ENCODE results near the gene TBCD.

The TBCD gene

DNA sequence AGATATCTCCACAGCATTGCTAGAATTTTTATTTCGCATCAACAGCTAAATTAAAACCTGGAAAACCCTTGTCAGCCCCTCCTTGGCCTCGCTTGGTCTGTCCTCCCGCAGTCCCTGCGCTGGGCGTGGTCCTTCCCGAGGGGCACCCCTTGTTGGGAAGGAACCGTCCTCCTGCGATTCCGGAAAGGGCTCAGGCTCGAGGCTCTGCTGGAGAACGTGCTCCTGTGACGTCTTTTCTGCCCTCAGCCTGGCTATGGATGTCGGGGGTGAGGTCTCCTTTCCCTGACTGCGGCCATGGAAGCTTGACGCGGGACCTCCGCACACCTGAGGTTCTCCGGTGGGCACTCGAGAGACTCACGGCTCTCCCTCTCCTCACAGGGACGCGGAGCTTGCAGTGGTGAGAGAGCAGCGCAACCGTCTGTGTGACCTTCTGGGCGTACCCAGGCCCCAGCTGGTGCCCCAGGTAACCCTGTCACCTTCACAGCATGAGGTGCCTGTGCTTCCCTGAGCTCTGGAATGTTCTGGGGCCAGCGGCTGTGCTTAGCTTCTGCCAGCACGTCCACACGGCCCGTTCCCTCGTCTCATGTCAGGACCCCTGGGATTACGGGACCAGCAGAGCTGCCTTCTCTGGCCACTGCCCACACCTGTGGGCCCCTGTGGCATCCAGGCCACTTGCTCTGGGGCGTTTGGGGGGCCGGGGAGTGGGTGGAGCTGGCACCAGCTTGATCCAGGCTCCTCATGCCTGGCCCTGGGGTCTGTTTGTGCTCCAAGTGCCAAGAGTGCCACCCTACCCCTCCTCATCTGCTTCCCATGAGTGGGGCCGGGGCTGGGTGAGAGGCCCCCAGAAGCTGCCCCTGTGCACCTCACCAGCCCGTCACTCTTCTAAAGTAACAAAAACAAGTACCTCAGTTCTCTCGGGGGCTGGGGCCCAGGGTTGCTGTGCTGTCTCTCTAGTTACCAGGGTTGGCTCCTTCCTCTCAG lies 189.4 kb downstream of the TBCD start:
- Histone ChIP-seq H3K27ac (ENCODE audit: low read depth, low read length) (no peak overlapping the region), H3K9ac (ENCODE audit: low read depth, low read length) (no peak overlapping the region), H3K36me3 (ENCODE audit: control insufficient read depth, insufficient read depth, low read length) (peaks cover 84% of the 10 kb centered on the region), H3K27me3 (ENCODE audit: control insufficient read depth, insufficient read depth, low read length) (no peaks in the 10 kb centered on the region), H3K4me1 (ENCODE audit: control insufficient read depth, insufficient read depth, low read length) (no peaks in the 10 kb centered on the region), H3K4me3 (ENCODE audit: low read depth, low read length) (no peak overlapping the region), H3K9me3 (ENCODE audit: control insufficient read depth, insufficient read depth, low read length) (peaks cover 40% of the 10 kb centered on the region)

DNA sequence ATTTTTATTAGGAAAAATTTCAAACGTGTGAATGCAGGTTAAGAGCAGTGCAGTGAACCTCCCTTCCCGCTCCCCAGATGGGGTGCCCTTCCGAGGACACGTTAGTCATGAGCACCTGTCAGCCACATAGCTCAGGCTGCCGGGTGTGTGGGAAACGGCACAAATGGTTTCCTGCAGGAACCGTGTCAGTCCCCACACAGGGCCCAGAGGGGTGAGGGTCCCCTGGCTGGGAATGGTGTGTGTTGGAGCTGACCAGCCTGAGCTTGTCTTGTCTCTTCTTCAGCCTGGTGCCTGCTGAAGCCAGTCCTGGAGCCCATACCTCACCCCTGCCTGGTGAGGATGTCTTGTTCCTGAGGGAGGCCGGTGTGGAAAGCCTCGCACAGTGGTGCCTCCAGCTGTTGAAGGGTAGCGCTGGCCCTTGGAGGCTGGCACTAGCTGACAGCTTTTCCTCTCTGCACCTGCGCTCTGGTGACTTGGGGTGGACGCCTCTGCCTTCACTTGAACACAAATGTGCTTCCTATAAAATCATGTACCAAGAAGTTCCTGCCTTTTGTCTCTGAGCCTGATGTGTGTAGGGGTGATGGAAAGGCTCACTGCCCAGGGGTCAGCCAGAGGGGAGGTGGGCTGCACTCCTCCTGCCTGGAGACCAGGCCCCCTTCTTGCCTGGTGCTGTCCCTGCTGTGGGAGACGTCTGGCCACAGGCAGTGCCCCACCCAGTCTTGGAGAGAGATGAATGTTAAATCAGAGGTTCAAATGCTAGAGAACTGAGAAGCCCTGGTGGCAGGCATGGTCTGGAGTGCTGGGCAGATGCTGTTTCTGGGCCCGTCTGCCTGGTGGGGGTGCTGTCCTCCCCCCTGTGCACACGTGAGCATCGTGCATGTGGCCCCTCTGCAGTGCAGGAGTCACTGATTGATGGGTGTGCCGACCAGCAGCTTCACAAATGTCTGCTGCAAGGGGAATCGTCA lies 190.6 kb downstream of the TBCD start:
- no peaks in the 10 kb centered on the region for H3K27me3 ChIP-seq (ENCODE audit: control insufficient read depth, insufficient read depth, low read length)
- H3K36me3 ChIP-seq (ENCODE audit: control insufficient read depth, insufficient read depth, low read length) = peaks cover 73% of the 10 kb centered on the region
- H3K4me3 ChIP-seq (ENCODE audit: low read depth, low read length) = no peak overlapping the region
- no peak overlapping the region for H3K9ac ChIP-seq (ENCODE audit: low read depth, low read length)
- no peak overlapping the region for H3K27ac ChIP-seq (ENCODE audit: low read depth, low read length)
- H3K4me1 ChIP-seq (ENCODE audit: control insufficient read depth, insufficient read depth, low read length) = no peaks in the 10 kb centered on the region
- peaks cover 50% of the 10 kb centered on the region for H3K9me3 ChIP-seq (ENCODE audit: control insufficient read depth, insufficient read depth, low read length)

DNA sequence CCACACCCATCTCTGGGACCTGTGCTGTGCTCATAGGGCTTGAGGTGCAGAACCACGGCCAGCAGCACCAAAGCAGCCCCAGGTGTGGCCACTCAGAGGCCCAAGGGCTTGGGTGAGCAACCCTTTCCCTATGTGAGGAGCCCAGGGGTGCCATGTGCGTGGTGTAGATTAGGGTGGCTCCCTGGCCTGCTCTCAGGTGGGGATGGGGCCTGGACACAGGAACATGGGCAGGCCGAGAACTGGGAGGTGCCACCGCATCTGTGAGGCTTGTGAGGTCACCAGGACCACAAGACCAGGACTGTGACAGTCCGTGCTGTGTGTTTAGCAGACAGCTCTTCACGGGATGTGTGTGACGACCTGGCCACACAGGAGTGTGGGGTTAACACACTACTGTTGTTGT lies 191.5 kb downstream of the TBCD start:
- no peaks in the 10 kb centered on the region for H3K4me1 ChIP-seq (ENCODE audit: control insufficient read depth, insufficient read depth, low read length)
- no peak overlapping the region for H3K4me3 ChIP-seq (ENCODE audit: low read depth, low read length)
- no peak overlapping the region for H3K9ac ChIP-seq (ENCODE audit: low read depth, low read length)
- H3K27ac ChIP-seq (ENCODE audit: low read depth, low read length) = no peak overlapping the region
- peaks cover 58% of the 10 kb centered on the region for H3K9me3 ChIP-seq (ENCODE audit: control insufficient read depth, insufficient read depth, low read length)
- H3K27me3 ChIP-seq (ENCODE audit: control insufficient read depth, insufficient read depth, low read length) = no peaks in the 10 kb centered on the region
- peaks cover 64% of the 10 kb centered on the region for H3K36me3 ChIP-seq (ENCODE audit: control insufficient read depth, insufficient read depth, low read length)

DNA sequence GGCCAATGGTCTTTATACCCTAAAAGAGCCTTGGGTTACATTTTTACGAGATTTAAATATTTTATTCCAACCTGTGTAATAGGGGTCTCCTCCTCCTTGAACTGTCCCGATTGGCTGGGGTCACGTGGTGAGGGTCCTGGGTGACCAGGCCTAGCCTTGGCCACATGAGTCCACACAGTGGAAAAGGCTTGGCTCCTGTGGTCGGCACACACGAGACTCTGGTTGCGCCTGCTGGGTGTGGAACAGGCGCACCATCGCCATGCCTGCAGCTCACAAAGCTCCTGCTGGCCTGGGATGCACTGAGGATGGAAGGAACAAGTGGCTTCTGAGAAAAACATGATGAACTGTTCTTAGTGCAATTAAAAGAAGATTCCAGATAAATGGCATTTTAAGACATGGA lies 191.9 kb downstream of the TBCD start:
- peaks cover 62% of the 10 kb centered on the region for H3K9me3 ChIP-seq (ENCODE audit: control insufficient read depth, insufficient read depth, low read length)
- no peak overlapping the region for H3K4me3 ChIP-seq (ENCODE audit: low read depth, low read length)
- no peaks in the 10 kb centered on the region for H3K27me3 ChIP-seq (ENCODE audit: control insufficient read depth, insufficient read depth, low read length)
- H3K27ac ChIP-seq (ENCODE audit: low read depth, low read length) = no peak overlapping the region
- H3K4me1 ChIP-seq (ENCODE audit: control insufficient read depth, insufficient read depth, low read length) = no peaks in the 10 kb centered on the region
- H3K36me3 ChIP-seq (ENCODE audit: control insufficient read depth, insufficient read depth, low read length) = peaks cover 60% of the 10 kb centered on the region
- no peak overlapping the region for H3K9ac ChIP-seq (ENCODE audit: low read depth, low read length)

DNA sequence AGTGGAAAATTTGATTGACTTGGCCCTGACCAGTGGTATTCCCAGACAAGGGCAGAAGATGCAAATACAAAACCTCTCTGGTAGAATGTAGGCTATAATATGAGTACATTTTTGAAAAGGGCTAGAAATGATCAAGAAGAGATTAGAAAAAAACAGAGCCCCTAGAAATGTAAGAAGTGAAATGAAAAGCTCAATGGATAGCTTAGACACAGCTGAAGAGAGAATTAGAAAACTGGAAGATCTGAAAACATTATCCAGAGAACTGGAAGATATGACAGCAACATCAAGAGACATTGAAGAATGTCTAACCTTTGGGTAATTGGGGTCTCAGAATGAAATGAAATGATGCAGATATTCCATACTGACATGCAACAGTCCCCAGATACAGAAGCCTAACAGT lies 193.1 kb downstream of the TBCD start:
- H3K4me1 ChIP-seq (ENCODE audit: control insufficient read depth, insufficient read depth, low read length) = no peaks in the 10 kb centered on the region
- H3K27me3 ChIP-seq (ENCODE audit: control insufficient read depth, insufficient read depth, low read length) = no peaks in the 10 kb centered on the region
- no peak overlapping the region for H3K9ac ChIP-seq (ENCODE audit: low read depth, low read length)
- no peak overlapping the region for H3K27ac ChIP-seq (ENCODE audit: low read depth, low read length)
- H3K4me3 ChIP-seq (ENCODE audit: low read depth, low read length) = no peak overlapping the region
- H3K9me3 ChIP-seq (ENCODE audit: control insufficient read depth, insufficient read depth, low read length) = peaks cover 73% of the 10 kb centered on the region
- H3K36me3 ChIP-seq (ENCODE audit: control insufficient read depth, insufficient read depth, low read length) = peaks cover 48% of the 10 kb centered on the region

DNA sequence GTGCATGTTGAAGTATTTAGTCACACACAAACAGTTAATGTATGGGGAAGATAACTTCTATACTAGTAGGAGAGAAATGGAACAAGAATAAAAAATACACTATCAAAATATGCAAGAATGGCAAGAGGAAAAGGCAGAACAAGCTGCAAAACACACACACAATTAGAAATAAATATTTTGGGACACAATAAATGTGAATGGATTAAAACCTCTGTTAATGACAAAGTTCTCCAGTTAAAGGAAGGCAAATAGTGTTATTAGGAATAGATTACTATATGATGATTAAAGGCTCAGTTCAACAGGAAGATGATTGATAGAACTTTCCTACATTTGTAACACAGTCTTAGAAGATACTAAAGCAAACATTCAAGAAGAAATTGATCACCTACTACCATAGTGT lies 194.2 kb downstream of the TBCD start:
- no peak overlapping the region for H3K27ac ChIP-seq (ENCODE audit: low read depth, low read length)
- peaks cover 84% of the 10 kb centered on the region for H3K9me3 ChIP-seq (ENCODE audit: control insufficient read depth, insufficient read depth, low read length)
- H3K4me3 ChIP-seq (ENCODE audit: low read depth, low read length) = no peak overlapping the region
- H3K4me1 ChIP-seq (ENCODE audit: control insufficient read depth, insufficient read depth, low read length) = no peaks in the 10 kb centered on the region
- H3K9ac ChIP-seq (ENCODE audit: low read depth, low read length) = no peak overlapping the region
- no peaks in the 10 kb centered on the region for H3K27me3 ChIP-seq (ENCODE audit: control insufficient read depth, insufficient read depth, low read length)
- peaks cover 39% of the 10 kb centered on the region for H3K36me3 ChIP-seq (ENCODE audit: control insufficient read depth, insufficient read depth, low read length)

DNA sequence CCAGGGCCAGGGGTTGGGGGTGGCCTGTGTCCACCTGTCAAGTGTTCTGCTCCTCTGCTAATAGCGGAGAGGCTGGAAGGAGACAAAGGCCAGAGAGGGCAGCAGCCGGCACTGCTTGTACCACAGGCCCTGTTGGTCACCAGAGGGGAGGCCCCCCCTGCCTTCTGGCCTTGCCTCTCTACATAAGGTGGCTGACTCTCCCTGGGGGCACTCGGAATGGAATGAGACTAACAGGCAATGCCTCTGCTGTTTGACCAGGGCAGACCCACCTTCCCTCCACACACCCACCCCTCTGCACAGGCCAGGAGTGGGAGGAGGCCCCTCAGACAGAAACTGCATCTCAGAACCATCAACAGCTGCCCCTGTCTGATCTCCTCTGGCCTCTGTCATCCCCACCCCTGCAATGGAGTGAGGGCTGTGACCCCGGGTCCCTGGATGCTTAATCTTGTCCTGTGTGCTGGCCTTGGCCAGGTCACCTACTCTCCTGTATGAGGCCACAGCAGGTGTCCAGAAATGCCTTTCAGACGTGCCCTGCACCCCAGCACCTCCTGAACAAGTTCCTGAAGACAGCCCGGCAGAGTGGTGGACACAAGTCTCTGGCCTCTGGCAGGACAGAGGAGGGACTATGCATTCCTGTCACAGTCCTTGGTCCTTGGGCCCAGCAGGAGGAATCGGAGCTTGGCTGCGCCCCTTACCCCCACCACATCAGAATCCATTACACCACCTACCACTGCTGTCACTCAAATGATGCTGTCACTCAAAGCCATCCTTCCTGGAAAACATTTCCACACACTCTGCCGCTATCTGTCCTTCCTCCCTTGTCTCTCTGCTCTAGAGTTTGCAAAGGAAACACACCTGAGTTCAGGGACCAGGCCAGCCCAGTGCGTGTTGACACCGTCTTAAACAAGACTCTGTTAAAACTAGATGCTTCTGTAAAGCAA lies 195.5 kb downstream of the TBCD start:
- Histone ChIP-seq H3K4me1 (ENCODE audit: control insufficient read depth, insufficient read depth, low read length) (no peaks in the 10 kb centered on the region), H3K9me3 (ENCODE audit: control insufficient read depth, insufficient read depth, low read length) (peaks cover 92% of the 10 kb centered on the region), H3K4me3 (ENCODE audit: low read depth, low read length) (no peak overlapping the region), H3K9ac (ENCODE audit: low read depth, low read length) (no peak overlapping the region), H3K27me3 (ENCODE audit: control insufficient read depth, insufficient read depth, low read length) (no peaks in the 10 kb centered on the region), H3K36me3 (ENCODE audit: control insufficient read depth, insufficient read depth, low read length) (peaks cover 28% of the 10 kb centered on the region), H3K27ac (ENCODE audit: low read depth, low read length) (no peak overlapping the region)

DNA sequence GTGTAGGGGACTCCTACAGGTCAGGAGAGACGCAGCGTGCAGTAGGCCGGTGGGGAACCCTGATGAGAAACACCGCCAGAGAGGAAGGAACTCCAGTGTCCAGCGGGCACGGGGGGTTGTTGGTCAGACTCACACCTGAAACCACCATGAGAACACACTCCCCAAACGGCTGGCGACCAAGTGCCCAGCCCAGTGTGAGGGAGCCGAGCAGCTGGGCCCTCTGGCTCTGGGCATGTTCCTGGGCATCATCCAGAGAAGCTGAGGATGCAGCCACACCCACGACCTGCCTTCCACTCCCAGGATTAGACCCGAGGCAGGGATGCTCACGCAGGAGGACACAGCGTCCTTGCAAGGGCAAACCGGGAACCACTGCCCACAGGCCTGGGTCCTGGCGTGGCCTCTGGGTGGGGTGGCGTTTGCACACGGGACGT lies 196.2 kb downstream of the TBCD start:
- Histone ChIP-seq H3K9ac (ENCODE audit: low read depth, low read length) (no peak overlapping the region), H3K4me3 (ENCODE audit: low read depth, low read length) (no peak overlapping the region), H3K27ac (ENCODE audit: low read depth, low read length) (no peak overlapping the region), H3K4me1 (ENCODE audit: control insufficient read depth, insufficient read depth, low read length) (no peaks in the 10 kb centered on the region), H3K36me3 (ENCODE audit: control insufficient read depth, insufficient read depth, low read length) (peaks cover 20% of the 10 kb centered on the region), H3K9me3 (ENCODE audit: control insufficient read depth, insufficient read depth, low read length) (peaks cover 84% of the 10 kb centered on the region), H3K27me3 (ENCODE audit: control insufficient read depth, insufficient read depth, low read length) (no peaks in the 10 kb centered on the region)

DNA sequence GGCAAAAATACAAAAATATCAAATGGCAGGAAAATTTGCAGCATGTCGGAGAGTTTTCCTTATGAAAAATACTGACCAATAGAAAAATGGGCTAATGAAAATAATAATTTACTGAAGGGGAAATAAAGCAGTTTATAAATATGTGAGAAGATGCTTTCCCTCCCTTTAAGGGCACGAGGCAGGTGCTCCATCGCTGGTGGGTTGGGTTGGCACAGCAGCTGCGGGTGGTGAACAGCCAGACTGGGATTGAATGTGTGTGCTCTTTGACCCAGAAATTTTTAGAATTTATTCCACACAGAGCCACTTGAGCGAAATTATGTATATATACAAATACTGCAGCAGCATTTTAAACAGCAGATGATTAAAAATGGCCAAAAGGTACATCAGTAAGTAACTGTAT lies 197.1 kb downstream of the TBCD start:
- H3K4me3 ChIP-seq (ENCODE audit: low read depth, low read length) = no peak overlapping the region
- peaks cover 11% of the 10 kb centered on the region for H3K36me3 ChIP-seq (ENCODE audit: control insufficient read depth, insufficient read depth, low read length)
- H3K9me3 ChIP-seq (ENCODE audit: control insufficient read depth, insufficient read depth, low read length) = peaks cover 76% of the 10 kb centered on the region
- H3K27me3 ChIP-seq (ENCODE audit: control insufficient read depth, insufficient read depth, low read length) = no peaks in the 10 kb centered on the region
- H3K27ac ChIP-seq (ENCODE audit: low read depth, low read length) = no peak overlapping the region
- H3K9ac ChIP-seq (ENCODE audit: low read depth, low read length) = no peak overlapping the region
- no peaks in the 10 kb centered on the region for H3K4me1 ChIP-seq (ENCODE audit: control insufficient read depth, insufficient read depth, low read length)

DNA sequence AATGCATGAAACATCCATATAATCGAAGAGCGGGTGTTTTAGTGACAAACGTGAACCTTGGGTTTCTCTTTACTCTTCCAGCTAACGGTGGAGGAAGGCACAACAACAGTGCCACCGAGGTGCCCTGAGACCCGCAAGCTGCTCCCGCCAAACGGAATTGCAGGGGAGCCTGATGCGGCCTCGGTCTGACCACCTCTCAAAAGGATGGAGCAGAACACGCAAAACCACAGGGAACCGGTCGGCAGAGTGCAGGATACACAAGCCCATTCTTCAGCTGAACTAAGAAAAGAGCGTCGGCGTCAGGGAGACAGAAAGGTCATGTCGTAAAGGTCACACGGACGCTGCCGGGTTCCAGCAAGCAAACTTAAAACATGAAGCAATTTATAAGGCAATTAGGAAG lies 197.5 kb downstream of the TBCD start:
- no peak overlapping the region for H3K4me3 ChIP-seq (ENCODE audit: low read depth, low read length)
- H3K27ac ChIP-seq (ENCODE audit: low read depth, low read length) = no peak overlapping the region
- H3K36me3 ChIP-seq (ENCODE audit: control insufficient read depth, insufficient read depth, low read length) = peaks cover 7% of the 10 kb centered on the region; the same call in 1 of the 2 replicates
- H3K27me3 ChIP-seq (ENCODE audit: control insufficient read depth, insufficient read depth, low read length) = no peaks in the 10 kb centered on the region
- no peaks in the 10 kb centered on the region for H3K4me1 ChIP-seq (ENCODE audit: control insufficient read depth, insufficient read depth, low read length)
- H3K9me3 ChIP-seq (ENCODE audit: control insufficient read depth, insufficient read depth, low read length) = peaks cover 72% of the 10 kb centered on the region
- no peak overlapping the region for H3K9ac ChIP-seq (ENCODE audit: low read depth, low read length)
